HepG2 (cell line): ENCODE results near the gene JPT1. TPM values are rescaled to one million over a fixed set of nuclear protein-coding genes. Genes with fewer than 3 reads are reported as not detected.

Source experiments
- DMAP1 ChIP-seq: IDR thresholded peaks from 2 replicates; pipeline ENCODE4 v1.6.1; 2016
- GLI4 ChIP-seq: sonication (generic); formaldehyde crosslinking; IDR thresholded peaks from 2 replicates; pipeline ENCODE4 v1.5.1; 2020; ENCODE audit warnings: missing genetic modification reagents, mild to moderate bottlenecking, moderate library complexity, borderline replicate concordance
- HNRNPUL1 ChIP-seq: fragments of 200-400 bp; formaldehyde crosslinking; IDR thresholded peaks from 2 replicates; pipeline ENCODE4 v1.6.1; 2017; ENCODE audit warnings: low read depth, mild to moderate bottlenecking, low read length, moderate library complexity
- LCORL ChIP-seq, 2 experiments: fragments of 450-650 bp in 1 of 2; sonication (generic) in 1 of 2; formaldehyde crosslinking in 1 of 2; IDR thresholded peaks; 2 replicates each; pipeline versions ENCODE4 v1.5.0 to v1.6.1; 2017 to 2020; ENCODE audit warnings: antibody characterized with exemption in 1 of 2, missing genetic modification reagents in 1 of 2
- MED13 ChIP-seq: sonication (generic); formaldehyde crosslinking; IDR thresholded peaks from 2 replicates; pipeline ENCODE4 v1.5.0; 2020; ENCODE audit warnings: missing genetic modification reagents
- NFAT5 ChIP-seq: sonication (generic); formaldehyde crosslinking; IDR thresholded peaks from 2 replicates; pipeline ENCODE4 v1.4.0; 2020; ENCODE audit warnings: missing genetic modification reagents
- POLR2AphosphoS2 ChIP-seq: IDR thresholded peaks from 2 replicates; pipeline ENCODE4 v1.6.1; 2011; ENCODE audit warnings: low read depth, low read length, improper control_type of control experiment
- U2AF2 ChIP-seq: fragments of 200-400 bp; formaldehyde crosslinking; IDR thresholded peaks from 2 replicates; pipeline ENCODE4 v1.6.1; 2017; ENCODE audit warnings: low read depth, mild to moderate bottlenecking, low read length
- ZNF230 ChIP-seq: sonication (generic); formaldehyde crosslinking; IDR thresholded peaks from 2 replicates; pipeline ENCODE4 v1.4.0; 2020; ENCODE audit warnings: mild to moderate bottlenecking, missing genetic modification reagents
- ZNF256 ChIP-seq: sonication (generic); formaldehyde crosslinking; conservative IDR thresholded peaks from 2 replicates; pipeline ENCODE4 v1.4.0; 2020; ENCODE audit warnings: missing genetic modification reagents
- ZNF280D ChIP-seq: sonication (generic); formaldehyde crosslinking; IDR thresholded peaks from 2 replicates; pipeline ENCODE4 v1.5.1; 2020; ENCODE audit warnings: mild to moderate bottlenecking, missing genetic modification reagents
- ZNF615 ChIP-seq: sonication (generic); formaldehyde crosslinking; IDR thresholded peaks from 2 replicates; pipeline ENCODE4 v1.5.0; 2020; ENCODE audit warnings: mild to moderate bottlenecking, missing genetic modification reagents, borderline replicate concordance
- ZNF687 ChIP-seq: sonication (generic); formaldehyde crosslinking; IDR thresholded peaks from 2 replicates; pipeline ENCODE4 v1.5.1; 2020; ENCODE audit warnings: mild to moderate bottlenecking, missing genetic modification reagents, moderate library complexity
- ZNF740 ChIP-seq: sonication (generic); formaldehyde crosslinking; IDR thresholded peaks from 2 replicates; pipeline ENCODE4 v1.4.0; 2020; ENCODE audit warnings: missing genetic modification reagents
- ZNF839 ChIP-seq: sonication (generic); formaldehyde crosslinking; IDR thresholded peaks from 2 replicates; pipeline ENCODE4 v1.4.0; 2020; ENCODE audit warnings: missing genetic modification reagents, mild to moderate bottlenecking, borderline replicate concordance
- polyA plus RNA-seq, 8 experiments: library from polyadenylated mRNA; depleted of rRNA in 3 of 8; stranded (reverse) in 7 of 8; unstranded in 1 of 8; fragments of >200 nt; fragmentation: Illumina TruSeq in 4 of 8; extraction: Trizol in 4 of 8; gene quantifications; 2 replicates each; pipeline versions ENCODE4 v1.2.1 to v1.2.3, GENCODE V29; 2011 to 2016; ENCODE audit warnings: low read depth in 4 of 8, missing spikeins in 1 of 8, mixed read lengths in 1 of 8; ENCODE audit not compliant: insufficient read depth in 1 of 8
- total RNA-seq, 5 experiments: library from RNA; depleted of rRNA; stranded (reverse); fragments of >200 nt; fragmentation: Illumina TruSeq; extraction: Trizol; gene quantifications; 2 replicates each; pipeline ENCODE4 v1.2.3, GENCODE V29; 2016; ENCODE audit warnings: low read depth in 1 of 5

Gene JPT1
- total and polyA plus RNA-seq, 2 of the 13 experiments (the other 11 are each of a cell fraction or from before 2014, with no cell fraction given): 43.3 to 256 TPM

- TF ChIP-seq U2AF2 (no peak), DMAP1 (CRISPR knock-in tag) (peak; percentile 76), POLR2AphosphoS2 (peak; percentile 95; the same call in 1 of the 2 replicates), HNRNPUL1 (0 out of 2 replicates have a peak, but pooled peaks have one; percentile 18), MED13 (CRISPR knock-in tag) (peak; percentile 46; the same call in 1 of the 2 replicates), NFAT5 (CRISPR knock-in tag) (no peak; the same call in 1 of the 2 replicates), LCORL (IDR thresholded peaks at IDR 0.05) (no peak), LCORL (CRISPR knock-in tag; IDR thresholded peaks at IDR 0.05) (peak; percentile 78), ZNF280D (CRISPR knock-in tag) (peak; percentile 69; the same call in 1 of the 2 replicates), ZNF740 (CRISPR knock-in tag) (no peak), ZNF615 (CRISPR knock-in tag) (no peak), ZNF687 (CRISPR knock-in tag) (peak; percentile 81), GLI4 (peak; percentile 87; the same call in 1 of the 2 replicates), ZNF256 (no peak), ZNF230 (peak; percentile 77; the same call in 1 of the 2 replicates), ZNF839 (CRISPR knock-in tag) (no peak)
Observed at GRCh38 chr17:75154195-75155106, at the start of gene JPT1 (continued).
